Muscle of leg (tissue), 11 donors: Measurements from ENCODE around the gene BRAF. TPM values are rescaled to one million over a fixed set of nuclear protein-coding genes. Genes with fewer than 3 reads are reported as not detected.
"Not testable (repeated sequence)": the region's sequence is repeated elsewhere in the genome, so short reads cannot be mapped to it uniquely, and the experiment has no call there.

ENCODE experiments used
- DNase-seq: peaks from one replicate; pipeline ENCODE4 v3.0.0; 2013
- H3K27ac ChIP-seq: one replicate; pipeline ENCODE4 v1.5.1; 2013; ENCODE audit warnings: mild to moderate bottlenecking, low read length, control low read depth
- H3K27me3 ChIP-seq: one replicate; pipeline ENCODE4 v1.6.1; 2013; ENCODE audit warnings: low read length; ENCODE audit not compliant: control insufficient read depth, insufficient read depth
- H3K36me3 ChIP-seq: one replicate; pipeline ENCODE4 v1.6.1; 2013; ENCODE audit warnings: low read length; ENCODE audit not compliant: control insufficient read depth, insufficient read depth
- H3K4me1 ChIP-seq: one replicate; pipeline ENCODE4 v1.6.1; 2013; ENCODE audit warnings: low read length; ENCODE audit not compliant: control insufficient read depth, insufficient read depth
- H3K4me3 ChIP-seq: one replicate; pipeline ENCODE4 v1.5.1; 2013; ENCODE audit warnings: low read length, control low read depth
- H3K9me3 ChIP-seq: replicated peaks from 2 replicates; pipeline ENCODE4 v1.6.1; 2013; ENCODE audit warnings: low read depth, low read length; ENCODE audit not compliant: control insufficient read depth
- WGBS: methylation state at CpG from one replicate; pipeline ENCODE4 v1.1.5; 2013; ENCODE audit warnings: missing lambda C conversion rate; ENCODE audit not compliant: insufficient coverage; 5-methylcytosine and 5-hydroxymethylcytosine counted together
- polyA plus RNA-seq, 8 donors: library from polyadenylated mRNA; unstranded; fragments of 120-200 nt; gene quantifications; one replicate each; pipeline versions ENCODE4 v1.2.1 to v1.2.3, GENCODE V29; 2013; ENCODE audit warnings: inconsistent platforms in 1 of 8, low replicate concordance in 1 of 8; ENCODE audit not compliant: insufficient read length in 8 of 8, insufficient read depth in 1 of 8
- total RNA-seq: library from RNA; stranded (reverse); fragments of 120-200 nt; gene quantifications from one replicate; pipeline ENCODE4 v1.2.4, GENCODE V29; 2013

Gene BRAF
- total and polyA plus RNA-seq, 9 donors: 9.2 to 19.7 (median 9.5) TPM

- not testable (repeated sequence) for H3K36me3 ChIP-seq, H3K4me3 ChIP-seq, H3K9me3 ChIP-seq, H3K4me1 ChIP-seq, H3K27me3 ChIP-seq, DNase-seq, H3K27ac ChIP-seq
- no CpG with 5 or more reads among the region's 5 CpGs for WGBS
Measured at GRCh38 chr7:140942242-140942641, 17.5 kb upstream of the BRAF start.

- H3K27me3 ChIP-seq: no peaks in the 10 kb centered on the region
- no peak for DNase-seq
- WGBS: no CpG with 5 or more reads among the region's 1 CpG
Measured at GRCh38 chr7:140940898-140941297, 16.2 kb upstream of the BRAF start.

GRCh38 chr7:140937702-140938264 is 13.1 kb upstream of the BRAF start:
- Histone ChIP-seq H3K36me3 (no peaks in the 10 kb centered on the region), H3K4me1 (no peaks in the 10 kb centered on the region), H3K4me3 (no peak overlapping the region), H3K27me3 (no peaks in the 10 kb centered on the region), H3K9me3 (no peaks in the 10 kb centered on the region), H3K27ac (no peak overlapping the region)
- 76% methylated on average over 3 of the region's 3 CpGs for WGBS
- DNase-seq: no peak

More at GRCh38 chr7:140940898-140941297, 16.2 kb upstream of the BRAF start:
- Histone ChIP-seq H3K9me3 (no peaks in the 10 kb centered on the region), H3K4me1 (no peaks in the 10 kb centered on the region), H3K36me3 (no peaks in the 10 kb centered on the region), H3K4me3 (no peak overlapping the region), H3K27ac (no peak overlapping the region)

- no peaks in the 10 kb centered on the region for H3K4me1 ChIP-seq
- H3K9me3 ChIP-seq: no peaks in the 10 kb centered on the region
- no peaks in the 10 kb centered on the region for H3K36me3 ChIP-seq
- whole genome bisulfite sequencing: 100% methylated on average over 1 of the region's 4 CpGs
- no peak for DNase-seq
- H3K4me3 ChIP-seq: no peak overlapping the region
- H3K27me3 ChIP-seq: peaks cover 2% of the 10 kb centered on the region
- no peak overlapping the region for H3K27ac ChIP-seq
Measured at GRCh38 chr7:140928491-140929309, 4.0 kb upstream of the BRAF start.

- H3K4me3 ChIP-seq, H3K36me3 ChIP-seq, H3K27me3 ChIP-seq, DNase-seq, H3K4me1 ChIP-seq, H3K9me3 ChIP-seq, H3K27ac ChIP-seq: not testable (repeated sequence)
- WGBS: no CpG with 5 or more reads among the region's 4 CpGs
Measured at GRCh38 chr7:140927945-140928344, 3.2 kb upstream of the BRAF start.

GRCh38 chr7:140927351-140927750 is 2.6 kb upstream of the BRAF start:
- no peaks in the 10 kb centered on the region for H3K36me3 ChIP-seq
- WGBS: 86% methylated on average over 2 of the region's 2 CpGs
- DNase-seq: no peak

GRCh38 chr7:140926021-140926817 is 1.5 kb upstream of the BRAF start:
- Histone ChIP-seq H3K9me3 (no peaks in the 10 kb centered on the region), H3K27me3 (peaks cover 2% of the 10 kb centered on the region), H3K36me3 (no peaks in the 10 kb centered on the region), H3K4me1 (peaks cover 3% of the 10 kb centered on the region), H3K4me3 (no peak overlapping the region), H3K27ac (no peak overlapping the region)
- DNase-seq: no peak
- whole genome bisulfite sequencing: no CpG with 5 or more reads among the region's 7 CpGs

More at GRCh38 chr7:140927351-140927750, 2.6 kb upstream of the BRAF start:
- peaks cover 3% of the 10 kb centered on the region for H3K4me1 ChIP-seq
- no peaks in the 10 kb centered on the region for H3K9me3 ChIP-seq
- no peak overlapping the region for H3K27ac ChIP-seq
- no peak overlapping the region for H3K4me3 ChIP-seq
- peaks cover 2% of the 10 kb centered on the region for H3K27me3 ChIP-seq

GRCh38 chr7:140924019-140924820 is 509 bp downstream of the BRAF start:
- peak; percentile 94 for DNase-seq
- Histone ChIP-seq H3K36me3 (no peaks in the 10 kb centered on the region), H3K4me3 (peak overlapping the region; percentile 86), H3K27ac (peak overlapping the region; percentile 96), H3K4me1 (peaks cover 3% of the 10 kb centered on the region), H3K27me3 (peaks cover 2% of the 10 kb centered on the region), H3K9me3 (no peaks in the 10 kb centered on the region)
- under 1% methylated on average over 29 of the region's 69 CpGs for WGBS

- Histone ChIP-seq H3K27ac (peak overlapping the region; percentile 96), H3K4me1 (peaks cover 3% of the 10 kb centered on the region), H3K36me3 (no peaks in the 10 kb centered on the region), H3K9me3 (no peaks in the 10 kb centered on the region), H3K4me3 (peak overlapping the region; percentile 86), H3K27me3 (no peaks in the 10 kb centered on the region)
- 2% methylated on average over 8 of the region's 11 CpGs for WGBS
- DNase-seq: peak; percentile 51
Measured at GRCh38 chr7:140923358-140924006, 1.2 kb downstream of the BRAF start.
